Right hindlimb (tissue), 1 donor: ENCODE measurements around the gene PACRG.

ENCODE experiments used
- DNase-seq: peaks from one replicate; pipeline ENCODE4 v3.0.0-alpha.2; 2018

The PACRG gene

GRCh38 chr6:162873537-162873936, 145.8 kb downstream of the PACRG start:
- DNase-seq, result no peak

DNA sequence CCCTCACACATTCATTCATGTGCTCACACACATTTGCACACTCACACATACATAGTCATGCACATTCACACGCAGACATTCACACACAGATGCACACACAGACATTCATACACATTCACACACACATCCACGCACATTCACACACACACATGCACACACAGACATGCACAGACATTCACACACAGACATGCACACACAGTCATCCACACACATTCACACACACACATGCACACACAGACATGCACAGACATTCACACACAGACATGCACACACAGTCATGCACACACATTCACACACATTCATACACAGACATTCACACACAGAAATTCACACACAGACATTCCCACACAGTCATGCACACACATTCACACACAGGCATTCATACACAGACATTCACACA, 147.3 kb downstream of the PACRG start:
- no peak for DNase-seq

DNA sequence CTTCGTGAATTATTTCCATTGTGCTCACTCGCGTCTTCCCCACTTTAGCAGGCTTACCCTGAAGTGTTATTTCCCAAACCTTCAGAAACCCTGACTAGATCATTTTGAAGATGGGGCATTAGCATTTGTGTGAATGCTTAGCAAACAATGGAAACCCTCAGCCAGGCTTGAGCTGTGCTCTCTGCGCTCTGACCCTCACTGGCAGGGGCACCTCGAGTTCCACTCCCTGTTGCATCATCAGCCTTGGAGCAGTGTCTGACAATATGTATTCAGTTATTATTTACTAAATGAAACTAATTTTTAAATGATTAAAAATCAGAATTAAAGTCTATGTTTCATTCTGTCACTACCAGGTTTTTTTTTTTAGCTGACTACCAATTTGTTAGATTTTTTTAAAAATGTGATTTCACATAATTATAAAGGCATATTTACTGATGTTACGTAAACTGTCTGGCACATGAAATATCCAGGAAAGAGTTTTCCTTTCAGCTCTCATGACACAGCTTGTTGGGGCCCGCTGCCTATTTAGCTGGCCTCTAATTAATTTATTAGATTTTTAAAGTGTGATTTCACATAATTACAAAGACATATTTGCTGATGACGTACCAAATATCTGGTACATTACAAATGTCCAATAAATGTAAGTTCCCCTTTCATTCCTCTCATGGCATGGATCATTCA, 155.2 kb downstream of the PACRG start:
- DNase-seq, result no peak

DNA sequence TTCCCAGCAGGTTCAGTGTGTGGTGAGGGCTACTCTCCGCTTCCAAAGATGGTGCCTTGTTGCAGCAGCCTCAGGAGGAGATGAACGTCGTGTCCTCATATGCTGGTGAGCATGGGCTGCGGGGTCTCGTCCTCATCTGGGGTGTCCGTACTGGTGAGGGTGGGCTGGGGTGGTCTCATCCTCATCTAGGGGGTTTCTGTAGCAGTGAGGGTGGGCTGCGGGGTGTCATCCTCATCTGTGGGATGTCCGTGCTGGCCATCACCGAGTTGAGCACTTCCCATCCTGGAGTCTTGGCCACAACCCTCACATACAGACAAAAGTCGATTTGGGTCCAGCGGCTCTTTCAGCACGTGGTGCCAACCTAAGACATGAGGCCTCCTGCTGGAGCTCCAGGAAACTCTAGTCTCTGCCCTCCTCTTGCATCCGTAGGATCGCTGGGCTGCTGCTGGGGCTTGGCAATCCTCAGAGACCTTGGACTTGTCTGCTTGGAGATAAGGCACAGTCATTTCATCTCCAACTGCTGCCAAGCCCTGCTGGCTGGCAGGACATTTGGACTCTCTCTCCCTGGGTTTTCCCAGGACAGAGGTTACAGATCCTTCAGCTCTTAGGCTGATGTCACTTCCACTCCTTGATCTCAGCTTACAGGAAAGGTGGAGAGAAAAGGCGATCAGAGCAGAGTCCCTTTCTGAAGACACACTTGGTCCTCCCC, 160.4 kb downstream of the PACRG start:
- no peak for DNase-seq

DNA sequence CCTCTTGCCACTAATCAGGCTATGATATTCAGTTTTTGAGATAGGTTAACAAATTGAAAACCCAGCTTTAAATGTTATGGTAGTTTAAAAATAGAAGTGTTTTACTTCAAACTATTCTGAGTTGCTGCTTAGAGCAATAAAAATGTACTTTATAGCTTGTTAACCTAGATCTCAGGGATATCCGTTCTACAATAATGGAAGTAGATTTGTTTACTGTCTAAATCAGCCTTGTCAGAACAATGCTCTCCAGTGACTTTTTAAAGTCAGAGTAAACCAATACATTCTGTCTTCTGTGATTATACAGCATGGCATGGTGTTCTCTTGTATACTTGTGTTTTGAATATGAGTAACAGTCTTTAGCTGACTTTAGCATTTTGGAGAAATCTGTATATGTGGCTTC, 161.5 kb downstream of the PACRG start:
- DNase-seq, result no peak

- no peak for DNase-seq
Observed at GRCh38 chr6:162898011-162898410, 170.2 kb downstream of the PACRG start.

DNA sequence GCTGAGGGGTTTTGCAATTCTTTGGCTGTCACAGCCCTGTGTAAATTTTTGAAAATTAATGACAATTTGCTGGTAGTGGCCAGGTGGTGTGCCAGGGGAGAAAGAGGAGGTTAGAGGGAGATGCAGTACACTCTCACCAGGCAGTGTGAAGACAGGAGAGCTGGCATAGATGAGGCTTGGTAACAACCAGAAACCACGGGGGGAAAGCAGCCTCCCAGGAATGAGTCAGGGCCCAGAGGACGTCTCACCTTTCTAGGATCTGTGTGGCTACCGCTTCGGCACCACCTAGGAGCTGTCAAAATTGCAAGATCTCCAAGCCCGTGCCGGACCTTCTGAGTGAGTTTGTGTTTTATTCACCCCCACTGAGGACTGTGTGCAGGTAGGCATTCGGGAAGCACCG, 171.4 kb downstream of the PACRG start:
- no peak for DNase-seq

DNA sequence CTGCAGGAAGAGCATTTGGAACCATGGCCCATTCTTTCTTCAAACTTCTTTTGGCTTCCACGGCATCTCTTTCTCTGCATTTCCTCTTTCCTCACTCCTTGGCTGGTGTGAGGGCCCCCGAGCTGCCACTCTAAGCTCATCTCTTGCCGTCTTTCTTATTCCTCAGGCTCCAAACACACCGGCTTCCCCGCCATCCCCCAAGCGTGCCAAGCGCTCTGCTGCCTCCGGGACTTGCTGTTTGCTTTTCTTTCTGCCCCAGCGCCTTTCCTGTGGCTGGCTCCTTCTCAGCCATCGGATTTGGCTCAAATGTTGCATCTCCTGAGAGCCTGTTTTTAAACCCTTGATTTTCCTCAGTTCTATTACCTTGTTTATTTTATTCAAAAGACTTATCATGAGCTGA, 172.7 kb downstream of the PACRG start:
- no peak for DNase-seq

GRCh38 chr6:162904069-162904663, 176.4 kb downstream of the PACRG start:
- DNase-seq, result no peak

- no peak for DNase-seq
Observed at GRCh38 chr6:162906479-162906878, 178.7 kb downstream of the PACRG start.

DNA sequence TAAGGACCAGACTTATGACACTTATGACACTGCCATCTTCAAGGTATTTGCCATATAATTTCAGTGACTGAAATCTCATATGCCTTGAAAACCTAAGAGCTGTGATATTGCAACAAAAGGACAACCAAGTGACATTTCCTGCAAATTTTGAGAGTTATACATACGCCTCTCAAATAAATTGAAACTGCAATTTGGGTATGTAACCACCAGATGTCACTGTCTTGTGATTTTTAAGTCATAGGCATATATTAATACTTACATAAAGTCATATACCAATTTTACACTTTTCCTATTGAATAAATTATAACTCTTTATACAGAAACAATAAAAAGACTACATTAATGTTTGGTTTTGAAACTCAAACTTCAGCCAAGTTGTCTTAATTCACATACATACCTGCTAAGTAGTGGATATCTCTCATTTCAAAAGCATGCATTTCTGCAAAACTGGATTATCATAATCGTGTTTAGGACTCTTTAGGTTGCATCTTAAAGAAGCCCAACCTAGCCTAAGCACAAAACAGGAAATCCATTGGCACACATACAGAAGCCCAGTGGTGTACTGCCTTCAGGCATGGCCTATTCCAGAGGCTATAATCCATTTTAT, 180.2 kb downstream of the PACRG start:
- no peak for DNase-seq

GRCh38 chr6:162913206-162913605, 185.4 kb downstream of the PACRG start:
- no peak for DNase-seq

- DNase-seq, result no peak
Observed at GRCh38 chr6:162917506-162917905, 189.7 kb downstream of the PACRG start.

DNA sequence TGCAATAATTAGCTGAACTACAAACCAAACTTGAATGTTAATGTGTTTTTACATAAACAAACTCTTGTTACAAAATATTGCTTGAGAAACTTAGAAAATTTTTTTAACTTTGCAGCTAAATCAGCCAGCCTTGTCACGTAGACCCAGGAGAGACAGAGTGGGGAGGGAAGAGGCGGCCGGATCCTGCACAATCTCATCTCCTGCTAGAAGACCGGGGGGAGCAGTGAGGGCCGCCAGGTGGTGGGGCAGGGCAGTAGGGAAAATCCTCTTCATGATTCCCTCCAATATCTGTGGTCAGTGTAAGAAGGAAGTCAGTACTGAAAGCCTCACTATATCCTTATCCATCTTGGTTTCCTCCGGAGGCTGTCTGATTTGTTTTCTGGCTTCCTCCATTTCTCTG, 193.3 kb downstream of the PACRG start:
- DNase-seq, result no peak

- no peak for DNase-seq
Observed at GRCh38 chr6:162921510-162922040, 193.8 kb downstream of the PACRG start.

GRCh38 chr6:162922563-162923166, 194.9 kb downstream of the PACRG start:
- no peak for DNase-seq

- no peak for DNase-seq
Observed at GRCh38 chr6:162934844-162935243, 207.1 kb downstream of the PACRG start.

- DNase-seq, result no peak
Observed at GRCh38 chr6:162940426-162940825, 212.7 kb downstream of the PACRG start.

DNA sequence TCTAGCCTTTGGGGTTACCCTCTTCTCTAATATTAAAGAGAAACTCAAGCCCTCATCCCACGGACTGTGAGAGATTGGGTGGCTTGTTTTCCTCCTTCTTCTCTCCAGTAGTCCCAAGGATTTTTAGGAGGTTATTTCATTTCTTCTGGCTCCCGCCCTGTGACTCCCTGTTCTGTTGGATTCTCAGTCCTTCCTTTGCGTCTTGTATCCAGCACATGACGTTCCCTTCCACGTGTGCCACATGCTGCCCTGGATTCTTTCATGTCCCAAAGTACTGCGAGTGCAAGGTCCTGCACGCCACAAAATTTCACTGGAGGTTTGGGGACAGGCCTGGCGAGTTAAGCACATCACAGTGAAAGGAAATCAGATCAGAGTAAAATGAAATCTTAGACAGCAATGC, 213.4 kb downstream of the PACRG start:
- DNase-seq, result no peak

GRCh38 chr6:162942866-162943265, 215.1 kb downstream of the PACRG start:
- DNase-seq, result no peak

GRCh38 chr6:162943369-162943768, 215.6 kb downstream of the PACRG start:
- no peak for DNase-seq

DNA sequence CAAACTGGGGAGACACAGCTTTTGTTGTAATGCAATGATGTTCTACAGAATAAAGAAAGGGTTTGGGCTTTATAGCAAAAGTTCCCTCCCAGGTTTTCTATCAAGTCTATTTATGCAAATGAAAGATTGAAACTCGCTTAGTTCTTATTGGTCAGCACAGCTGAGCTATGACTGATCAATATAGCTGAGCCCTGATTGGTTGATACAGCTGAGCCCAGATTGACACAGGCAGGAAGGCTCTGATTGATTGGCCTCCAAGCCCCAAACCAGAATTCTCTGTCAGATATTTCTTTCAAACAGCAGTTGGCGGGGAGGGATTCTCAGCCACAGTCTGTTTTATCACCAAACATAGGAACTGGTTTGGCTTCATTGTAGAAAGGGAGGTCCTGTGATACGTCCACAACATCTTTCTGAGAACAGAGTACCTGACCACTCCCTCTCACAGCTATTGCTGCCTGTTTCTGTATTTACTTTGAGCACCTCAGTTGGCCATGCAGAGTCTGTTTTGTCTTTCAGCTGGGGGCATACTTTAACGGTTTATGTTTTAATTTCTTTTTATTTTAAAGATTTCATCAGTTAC, 223.5 kb downstream of the PACRG start:
- DNase-seq, result no peak

GRCh38 chr6:162952423-162952822, 224.6 kb downstream of the PACRG start:
- no peak for DNase-seq
